Right renal pelvis (tissue), 4 donors: ENCODE data around the gene CNFN. TPM values are rescaled to one million over a fixed set of nuclear protein-coding genes. Genes with fewer than 3 reads are reported as not detected.

Source experiments
- DNase-seq, 4 donors: peaks; one replicate each; pipeline ENCODE4 v3.0.0-alpha.2; 2013; ENCODE audit warnings: low read depth in 4 of 4, low spot score in 3 of 4, missing footprints in 1 of 4
- polyA plus RNA-seq, 4 donors: library from polyadenylated mRNA; unstranded; fragments of 120-200 nt; gene quantifications; one replicate each; pipeline ENCODE4 v1.2.1, GENCODE V29; 2013; ENCODE audit not compliant: insufficient read length in 4 of 4

Gene CNFN
- polyA plus RNA-seq, 4 donors, result 0.82 to 2.1 (median 1.1) TPM

DNA sequence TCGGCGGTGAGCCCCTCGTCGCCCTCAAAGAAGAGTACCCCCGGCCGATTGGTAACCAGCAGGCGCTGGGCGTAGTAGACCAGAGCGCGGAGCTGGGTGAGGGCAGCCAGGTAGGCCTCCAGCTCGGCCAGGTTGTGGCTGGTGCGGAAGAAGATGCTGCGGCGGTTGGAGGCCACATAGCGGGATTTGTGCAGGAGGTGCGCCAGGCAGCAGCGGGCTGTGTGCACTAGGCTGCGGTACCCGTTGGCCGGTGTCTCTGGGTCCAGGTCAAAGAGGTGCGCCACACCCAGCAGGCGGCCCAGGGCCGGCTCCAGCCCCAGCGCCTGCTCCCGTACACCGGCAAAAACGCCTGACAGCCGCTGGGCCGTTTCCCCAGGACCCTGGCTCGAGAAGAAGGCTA, 20.3 kb upstream of the CNFN start:
- DNase-seq, result no peak

- no peak for DNase-seq
Measured at GRCh38 chr19:42409477-42409876, 19.4 kb upstream of the CNFN start.

- no peak for DNase-seq
Measured at GRCh38 chr19:42407816-42408175, 17.7 kb upstream of the CNFN start.

GRCh38 chr19:42407085-42407815, 17.2 kb upstream of the CNFN start:
- no peak for DNase-seq

GRCh38 chr19:42406111-42406510, 16.0 kb upstream of the CNFN start:
- no peak for DNase-seq

DNA sequence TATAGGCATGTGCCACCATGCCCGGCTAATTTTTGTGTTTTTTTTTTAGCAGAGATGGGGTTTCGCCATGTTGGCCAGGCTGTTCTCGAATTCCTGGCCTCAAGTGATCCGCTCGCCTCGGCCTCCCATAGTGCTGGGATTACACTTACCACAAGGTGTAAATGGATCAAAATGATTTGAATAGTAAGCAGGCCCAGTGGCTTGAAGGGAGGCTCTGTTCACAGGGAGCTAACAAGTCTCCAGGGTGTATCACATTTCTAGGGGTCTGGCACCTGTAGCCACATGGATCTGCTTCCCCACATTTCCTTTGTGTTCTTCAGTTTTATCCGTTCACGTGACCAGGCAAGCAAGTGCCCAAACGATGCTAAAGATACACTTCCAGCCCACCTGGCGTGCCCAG, 13.5 kb upstream of the CNFN start:
- DNase-seq, result no peak

DNA sequence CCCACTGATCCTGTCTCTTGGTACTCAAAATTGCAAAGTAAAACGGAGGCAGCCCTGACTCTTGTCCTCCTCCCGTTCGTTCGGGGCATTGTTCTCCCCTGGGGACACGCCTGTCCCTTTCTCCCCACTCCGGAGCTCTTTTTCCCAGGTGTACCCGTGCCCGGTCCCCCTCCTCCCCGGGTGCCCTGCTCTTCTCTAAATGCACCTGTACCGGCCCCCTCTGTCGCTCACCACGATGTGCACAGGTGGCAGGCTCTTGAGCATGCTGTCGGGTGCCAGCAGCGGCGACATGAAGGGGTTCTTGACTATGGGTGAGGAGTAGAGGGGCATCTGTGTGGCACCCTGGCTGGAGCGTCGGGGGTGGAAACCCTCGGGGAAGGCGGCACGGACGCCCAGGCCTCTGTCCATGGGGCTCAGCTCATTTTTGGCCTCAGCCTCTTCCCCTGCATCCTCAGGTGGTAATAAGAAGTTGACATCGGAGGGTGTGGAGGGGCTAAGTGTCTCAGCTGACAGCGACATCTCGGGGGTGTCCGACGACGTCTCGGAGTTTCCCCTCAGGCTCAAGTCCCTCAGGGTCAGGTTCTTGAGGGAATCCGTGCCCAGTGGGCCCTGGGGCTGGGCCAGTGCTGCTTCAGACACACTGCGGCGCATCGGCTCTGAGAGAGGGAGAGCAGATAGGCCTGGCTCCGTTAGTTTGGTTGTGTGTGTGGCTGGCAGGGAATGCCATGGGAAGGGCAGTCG, 12.4 kb upstream of the CNFN start:
- no peak for DNase-seq

DNA sequence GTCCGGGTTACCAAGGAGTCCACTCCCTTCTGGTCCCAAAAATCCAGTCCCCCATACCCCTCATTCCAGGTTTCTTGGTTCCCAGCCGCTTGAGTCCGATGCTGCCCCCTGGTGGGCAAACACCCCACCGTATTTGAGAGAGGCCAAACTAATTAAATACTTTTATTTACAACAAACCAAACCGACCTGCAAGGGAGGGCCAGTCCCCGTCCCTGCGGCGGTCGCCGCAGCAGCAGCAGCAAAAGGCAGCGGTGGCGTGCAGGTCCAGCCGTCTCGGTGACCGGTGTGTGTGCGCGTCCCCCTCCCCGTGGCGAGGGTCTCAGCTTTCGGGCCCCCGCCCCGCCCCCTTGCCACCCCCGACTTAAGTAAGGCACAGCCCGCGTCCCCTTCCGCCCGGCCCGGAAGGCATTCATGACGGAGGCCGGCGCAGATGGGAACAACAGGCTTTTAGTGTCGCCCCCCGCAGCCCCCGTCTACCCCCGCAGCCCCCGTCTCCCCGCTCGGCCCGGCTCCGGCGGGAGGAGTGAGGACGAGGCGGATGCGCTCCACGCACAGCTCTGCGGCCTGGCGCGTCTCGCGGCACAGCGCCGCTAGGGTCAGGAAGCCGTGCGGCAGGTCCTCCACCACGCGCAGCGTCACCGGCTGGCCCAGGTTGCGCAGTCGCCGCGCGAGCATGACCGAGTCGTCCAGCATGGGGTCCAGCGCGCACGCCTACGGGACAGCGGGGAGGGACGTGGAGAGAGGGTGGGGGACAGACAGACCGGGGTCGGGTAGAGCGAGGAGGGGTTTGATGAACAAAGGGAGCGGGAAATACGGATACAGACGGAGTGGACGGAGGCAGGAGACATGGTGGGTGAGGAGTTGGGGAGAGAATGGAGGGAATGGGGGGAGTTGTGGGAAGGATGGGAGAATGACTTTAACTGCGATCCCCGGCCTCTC, 11.5 kb upstream of the CNFN start:
- peak; percentile 69 to 84 (median 82) for DNase-seq

DNA sequence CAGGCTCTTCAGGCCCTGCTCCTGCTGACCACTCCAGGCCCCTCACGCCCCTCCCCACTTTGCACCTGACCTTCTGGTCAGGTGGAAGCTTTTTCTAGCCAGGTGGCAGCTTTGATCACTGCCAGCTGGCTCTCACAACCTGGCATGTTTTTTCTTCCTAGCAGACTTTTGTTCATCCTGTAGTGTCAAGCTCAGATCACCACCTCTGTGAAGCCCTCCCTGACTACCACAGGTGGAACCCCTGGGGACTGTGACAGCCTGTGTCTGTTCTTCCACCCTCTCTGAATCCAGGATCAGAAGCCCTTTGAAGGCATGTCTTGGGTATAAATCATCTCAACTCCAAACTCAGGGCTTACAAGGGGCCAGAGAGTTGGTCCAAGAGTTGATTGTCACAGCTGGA, 10.3 kb upstream of the CNFN start:
- DNase-seq, result no peak

DNA sequence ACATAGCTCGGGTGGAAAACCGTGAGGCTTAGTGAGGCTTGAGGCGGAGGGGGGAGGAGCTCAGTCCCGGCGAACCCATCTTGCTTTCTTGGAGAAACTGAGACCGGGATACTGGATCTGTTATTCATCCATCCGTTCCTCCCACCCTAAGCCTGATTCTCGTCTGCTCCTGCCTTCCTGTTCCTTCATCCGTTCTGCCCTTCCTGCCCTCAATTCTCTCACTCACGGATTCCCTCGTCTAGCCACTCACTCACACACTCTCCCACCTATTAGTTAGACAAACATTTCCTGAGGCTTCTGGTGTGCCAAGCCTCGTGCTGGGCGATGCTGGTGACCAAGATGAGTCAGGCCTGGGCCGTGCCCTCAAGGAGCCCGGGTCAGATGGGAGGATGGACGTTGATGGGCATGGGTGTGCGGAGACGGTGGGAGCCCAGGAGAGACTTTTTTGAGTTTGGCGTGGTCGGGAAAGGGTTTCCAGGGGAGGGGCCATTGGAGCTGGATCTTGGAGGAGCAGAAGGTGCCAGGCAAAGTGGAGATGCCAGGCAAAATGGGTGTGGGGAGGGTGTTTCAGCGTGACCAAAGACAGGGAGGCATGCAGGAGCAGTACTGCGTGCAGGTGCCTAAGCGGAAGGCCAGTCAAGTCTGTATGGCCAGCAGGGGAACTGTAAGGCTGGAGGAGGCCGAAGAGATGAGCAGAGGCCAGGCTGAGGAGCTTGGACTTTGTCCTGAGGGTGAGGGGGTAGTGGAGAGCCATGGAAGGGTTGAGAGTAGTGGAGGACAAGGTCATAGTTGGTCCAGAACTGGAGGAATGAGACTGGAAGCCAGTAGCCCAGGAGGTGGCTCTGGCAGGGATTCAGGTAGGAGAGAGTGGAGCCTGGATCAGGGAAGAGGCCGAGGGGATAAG, 7.4 kb upstream of the CNFN start:
- DNase-seq, result no peak

DNA sequence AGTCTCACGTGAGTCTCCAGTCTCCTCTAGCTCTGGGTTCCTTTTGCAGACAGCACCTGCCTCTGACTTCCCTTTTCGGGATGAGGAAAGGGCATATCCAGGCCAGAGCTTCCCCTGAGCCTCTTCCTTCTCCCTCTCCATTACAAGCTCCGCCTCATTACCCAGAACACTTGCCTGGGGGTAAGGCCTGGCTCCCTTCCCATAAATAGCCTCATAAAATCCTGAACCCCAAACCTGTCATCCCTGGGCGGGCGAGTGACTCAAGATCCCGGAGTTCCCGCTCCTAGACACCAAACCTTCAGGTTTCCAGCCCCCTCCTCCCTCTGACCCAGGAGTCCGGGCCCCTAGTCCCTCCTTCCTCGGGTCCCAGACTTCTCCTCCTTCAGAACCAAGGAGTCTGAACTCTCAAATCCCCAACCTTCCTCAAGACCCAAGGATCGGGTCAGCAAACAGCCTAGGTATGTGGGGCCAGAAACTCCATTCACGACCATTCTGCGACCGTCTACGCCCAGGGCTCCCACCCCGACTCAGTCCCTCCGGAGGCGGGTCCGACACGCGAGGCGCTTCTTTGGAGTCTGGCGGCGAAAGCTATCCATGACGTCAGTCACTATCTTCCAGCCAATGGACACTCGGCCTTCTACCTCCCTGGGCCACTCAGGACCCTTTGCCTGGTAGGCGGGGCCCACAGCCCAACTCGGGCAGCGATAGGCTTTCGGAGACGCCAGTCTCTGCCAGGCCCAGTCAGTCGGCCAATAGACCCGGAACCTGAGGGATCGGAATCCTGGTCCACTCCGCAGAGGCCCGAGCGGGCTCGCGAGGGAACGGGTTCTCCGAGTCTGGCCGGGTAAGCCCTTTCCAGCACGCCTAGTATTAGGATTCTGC, 6.5 kb upstream of the CNFN start:
- DNase-seq, result peak; percentile 97 to 98 (median 98)

DNA sequence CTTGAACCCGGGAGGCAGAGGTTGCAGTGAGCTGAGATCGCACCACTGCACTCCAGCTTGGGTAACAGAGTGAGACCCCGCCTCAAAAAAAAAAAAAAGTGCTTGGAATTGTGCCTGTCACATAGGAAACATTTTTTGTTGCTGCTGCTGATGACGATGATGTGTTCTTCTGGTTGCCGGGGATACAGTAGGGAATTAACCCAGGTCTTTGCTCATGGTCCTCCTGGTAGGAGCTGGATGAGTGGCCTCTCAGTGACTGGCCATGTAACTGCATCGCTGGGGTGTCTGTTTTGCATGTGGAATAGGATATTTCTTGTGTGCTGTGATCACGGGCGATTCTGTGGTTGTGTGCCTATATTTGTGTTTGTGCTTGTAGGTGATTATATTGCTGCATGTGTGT, 4.7 kb upstream of the CNFN start:
- no peak for DNase-seq

- no peak for DNase-seq
Measured at GRCh38 chr19:42392165-42392564, 2.1 kb upstream of the CNFN start.

DNA sequence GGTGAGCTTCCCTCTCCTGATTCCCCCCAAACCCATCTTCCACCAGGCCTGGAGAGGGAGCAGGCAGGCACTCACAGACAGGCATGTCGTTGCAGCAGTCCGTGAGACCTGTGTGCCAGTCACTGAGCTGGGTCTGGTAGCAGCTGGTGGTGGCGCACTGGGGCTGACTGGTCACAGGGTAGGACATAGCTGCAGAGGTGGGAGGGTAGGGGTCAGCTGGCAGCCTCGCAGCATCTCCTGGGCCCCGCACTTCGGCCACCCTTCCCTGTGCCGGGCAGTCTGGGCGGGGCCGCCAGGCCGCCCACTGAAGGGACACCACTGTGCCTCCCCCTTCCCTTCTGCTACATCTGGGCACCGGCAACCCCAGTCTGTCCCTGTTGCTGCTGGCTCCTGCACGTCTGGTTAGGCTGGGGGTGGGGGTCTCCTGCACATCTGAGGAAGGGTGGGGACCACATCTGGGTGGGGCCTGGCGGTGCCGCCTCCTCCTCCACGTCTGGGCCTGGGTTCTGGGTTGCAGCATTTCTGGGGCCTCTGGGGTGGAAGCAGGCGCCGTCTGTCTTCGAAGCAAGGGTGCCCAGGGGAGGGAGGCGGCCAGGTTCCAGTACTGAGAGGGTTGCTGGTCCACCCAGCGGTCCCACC, 1.1 kb downstream of the CNFN start:
- DNase-seq, result no peak

GRCh38 chr19:42386974-42387707, 3.0 kb downstream of the CNFN start:
- peak in 2 of 4 donors; percentile 31 to 36 for DNase-seq

- DNase-seq, result no peak
Measured at GRCh38 chr19:42380155-42380554, 9.9 kb downstream of the CNFN start.

GRCh38 chr19:42378225-42379215, 11.6 kb downstream of the CNFN start:
- no peak for DNase-seq
